ENCODE results near the gene XYLT1. TPM values are rescaled to one million over a fixed set of nuclear protein-coding genes. Genes with fewer than 3 reads are reported as not detected.

XYLT1 gene
- total and polyA plus RNA-seq, 9 of the 15 experiments (the other 6 are each of a cell fraction or from before 2014, with no cell fraction given): 0.03 to 0.09 (median 0.08) TPM; not detected in 6

DNA sequence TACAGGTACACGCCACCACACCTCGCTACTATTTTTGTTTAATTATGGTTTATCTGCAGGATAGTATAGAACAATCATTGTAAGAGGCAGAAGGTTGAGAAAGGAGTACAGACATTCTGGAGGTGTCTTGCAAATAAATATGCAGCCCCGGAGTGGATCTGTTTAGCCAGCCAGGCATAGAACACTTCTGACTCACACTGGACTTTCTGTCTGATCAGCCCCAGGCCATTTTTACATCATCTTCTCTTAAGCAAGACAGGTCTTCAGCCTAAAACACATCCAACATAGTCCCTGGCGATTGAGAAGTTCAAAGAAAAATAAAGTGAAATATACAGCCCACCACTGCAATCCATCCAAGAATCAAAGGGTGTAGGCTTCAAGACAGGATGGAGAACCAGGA is 81.4 kb downstream of the XYLT1 start:
- ChIA-PET CTCF (ENCODE audit: low intra/inter-chr PET ratio) (no interaction called here), POLR2A (no interaction called here)
- H3K27ac ChIP-seq (ENCODE audit: extremely low read depth, low read depth, low read length): no peak overlapping the region
- no peaks in the 10 kb centered on the region for H4K20me1 ChIP-seq (replicated peaks; ENCODE audit: control insufficient read depth, insufficient read depth, low read length)
- FAIRE-seq (no peak), DNase-seq (ENCODE audit: extremely low read depth in 1 of 4, low spot score in 3 of 4) (no peak), ATAC-seq (no peak)
- no peaks in the 10 kb centered on the region for H3K79me2 ChIP-seq (ENCODE audit: control insufficient read depth, insufficient read depth, low read length)
- in situ Hi-C loops (cut with MboI) (no loop called here), intact Hi-C loops (cut with micrococcal nuclease) (no loop called here)
- H3K9me3 ChIP-seq (replicated peaks; ENCODE audit: control insufficient read depth, insufficient read depth, low read depth, low read length): no peaks in the 10 kb centered on the region
- no peak overlapping the region for H2AFZ ChIP-seq (ENCODE audit: low read depth, low read length)
- WGBS (ENCODE audit: insufficient coverage, low coverage, missing lambda C conversion rate): 2% methylated on average over 4 of the region's 4 CpGs
- H3K4me3 ChIP-seq: no peak overlapping the region
- H3K27me3 ChIP-seq (ENCODE audit: control insufficient read depth in 2 of 2, insufficient read depth in 2 of 2, low read length in 2 of 2): peaks cover 11 to 27% of the 10 kb centered on the region in 2 experiments; a peak in 4 of 5 replicates
- no peaks in the 10 kb centered on the region for H3K4me1 ChIP-seq (replicated peaks in 1 of 2; ENCODE audit: control insufficient read depth in 2 of 2, insufficient read depth in 2 of 2, low read length in 2 of 2)
- no peak overlapping the region for H3K4me2 ChIP-seq (ENCODE audit: insufficient read depth, low read length)
- no peaks in the 10 kb centered on the region for H3K9me1 ChIP-seq (ENCODE audit: control insufficient read depth, insufficient read depth, low read length)
- BruUV-seq (replicated peaks): no TSS peak
- no peak overlapping the region for H3K9ac ChIP-seq (ENCODE audit: insufficient read depth in 1 of 2, low read depth in 2 of 2, low read length in 2 of 2)
- TF ChIP-seq HIVEP1 (CRISPR knock-in tag; IDR thresholded peaks at IDR 0.05): no peak
- TF ChIP-seq, protein P1, sequence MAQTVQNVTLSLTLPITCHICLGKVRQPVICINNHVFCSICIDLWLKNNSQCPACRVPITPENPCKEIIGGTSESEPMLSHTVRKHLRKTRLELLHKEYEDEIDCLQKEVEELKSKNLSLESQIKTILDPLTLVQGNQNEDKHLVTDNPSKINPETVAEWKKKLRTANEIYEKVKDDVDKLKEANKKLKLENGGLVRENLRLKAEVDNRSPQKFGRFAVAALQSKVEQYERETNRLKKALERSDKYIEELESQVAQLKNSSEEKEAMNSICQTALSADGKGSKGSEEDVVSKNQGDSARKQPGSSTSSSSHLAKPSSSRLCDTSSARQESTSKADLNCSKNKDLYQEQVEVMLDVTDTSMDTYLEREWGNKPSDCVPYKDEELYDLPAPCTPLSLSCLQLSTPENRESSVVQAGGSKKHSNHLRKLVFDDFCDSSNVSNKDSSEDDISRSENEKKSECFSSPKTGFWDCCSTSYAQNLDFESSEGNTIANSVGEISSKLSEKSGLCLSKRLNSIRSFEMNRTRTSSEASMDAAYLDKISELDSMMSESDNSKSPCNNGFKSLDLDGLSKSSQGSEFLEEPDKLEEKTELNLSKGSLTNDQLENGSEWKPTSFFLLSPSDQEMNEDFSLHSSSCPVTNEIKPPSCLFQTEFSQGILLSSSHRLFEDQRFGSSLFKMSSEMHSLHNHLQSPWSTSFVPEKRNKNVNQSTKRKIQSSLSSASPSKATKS (CRISPR knock-in tag; IDR thresholded peaks at IDR 0.05): no peak
- no peak for TF ChIP-seq KDM4B (IDR thresholded peaks at IDR 0.05; ENCODE audit: borderline replicate concordance in 2 of 2, low read depth in 1 of 2)
- no peak for TF ChIP-seq ARID2 (IDR thresholded peaks at IDR 0.05)
- no peak for TF ChIP-seq CBX5 (IDR thresholded peaks at IDR 0.05; ENCODE audit: borderline replicate concordance, low read depth)
- TF ChIP-seq ZNF316 (IDR thresholded peaks at IDR 0.05): no peak
- TF ChIP-seq HOXB6 (CRISPR knock-in tag; IDR thresholded peaks at IDR 0.05; ENCODE audit: borderline replicate concordance): no peak
- TF ChIP-seq, protein P2, sequence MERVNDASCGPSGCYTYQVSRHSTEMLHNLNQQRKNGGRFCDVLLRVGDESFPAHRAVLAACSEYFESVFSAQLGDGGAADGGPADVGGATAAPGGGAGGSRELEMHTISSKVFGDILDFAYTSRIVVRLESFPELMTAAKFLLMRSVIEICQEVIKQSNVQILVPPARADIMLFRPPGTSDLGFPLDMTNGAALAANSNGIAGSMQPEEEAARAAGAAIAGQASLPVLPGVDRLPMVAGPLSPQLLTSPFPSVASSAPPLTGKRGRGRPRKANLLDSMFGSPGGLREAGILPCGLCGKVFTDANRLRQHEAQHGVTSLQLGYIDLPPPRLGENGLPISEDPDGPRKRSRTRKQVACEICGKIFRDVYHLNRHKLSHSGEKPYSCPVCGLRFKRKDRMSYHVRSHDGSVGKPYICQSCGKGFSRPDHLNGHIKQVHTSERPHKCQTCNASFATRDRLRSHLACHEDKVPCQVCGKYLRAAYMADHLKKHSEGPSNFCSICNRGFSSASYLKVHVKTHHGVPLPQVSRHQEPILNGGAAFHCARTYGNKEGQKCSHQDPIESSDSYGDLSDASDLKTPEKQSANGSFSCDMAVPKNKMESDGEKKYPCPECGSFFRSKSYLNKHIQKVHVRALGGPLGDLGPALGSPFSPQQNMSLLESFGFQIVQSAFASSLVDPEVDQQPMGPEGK (CRISPR knock-in tag; IDR thresholded peaks at IDR 0.05; ENCODE audit: borderline replicate concordance): no peak
- no peak for TF ChIP-seq MEF2D (tag; conservative IDR thresholded peaks at IDR 0.05; ENCODE audit: low read depth)
- no peak for TF ChIP-seq RNF2 (IDR thresholded peaks at IDR 0.05)
- TF ChIP-seq CREB1 (IDR thresholded peaks at IDR 0.05): no peak
- no peak for TF ChIP-seq CREB1 (CRISPR knock-in tag; IDR thresholded peaks at IDR 0.05)
- TF ChIP-seq KLF10 (CRISPR knock-in tag; IDR thresholded peaks at IDR 0.05): no peak
- no peak for TF ChIP-seq YY1 (IDR thresholded peaks at IDR 0.05; ENCODE audit: borderline replicate concordance in 1 of 3, control insufficient read depth in 1 of 3, extremely low read depth in 1 of 3, insufficient read depth in 3 of 3, insufficient read length in 1 of 3, insufficient replicate concordance in 2 of 3, low read depth in 1 of 3, low read length in 2 of 3)
- no peak for TF ChIP-seq L3MBTL2 (IDR thresholded peaks at IDR 0.05)
- TF ChIP-seq EGR1 (conservative IDR thresholded peaks at IDR 0.05): no peak
- TF ChIP-seq POLR3G (IDR thresholded peaks at IDR 0.05; ENCODE audit: extremely low read depth, insufficient read length, insufficient replicate concordance): no peak
- no peak for TF ChIP-seq CSDE1 (IDR thresholded peaks at IDR 0.05)
- H3K36me3 ChIP-seq (ENCODE audit: control insufficient read depth, insufficient read depth, low read length): no peaks in the 10 kb centered on the region

Data from K562 (cell line).